K562 (cell line): ENCODE results near the gene SLC25A18.

Experiments
- CAMTA2 ChIP-seq: fragments of 250-450 bp; sonication (Bioruptor Pico); conservative IDR thresholded peaks from 2 replicates; pipeline ENCODE4 v1.5.1; 2022
- TAF7 ChIP-seq: fragments of 450-650 bp; IDR thresholded peaks from 2 replicates; pipeline ENCODE4 v1.6.1; 2016; ENCODE audit warnings: missing genetic modification characterization, missing compliant biosample characterization
- XRCC4 ChIP-seq: IDR thresholded peaks from one replicate; pipeline ENCODE4 v1.6.1; 2011; ENCODE audit not compliant: insufficient read depth, insufficient read length; ENCODE audit errors: extremely low read depth
- ZSCAN29 ChIP-seq: fragments of 450-650 bp; IDR thresholded peaks from 2 replicates; pipeline ENCODE4 v1.6.1; 2017

DNA sequence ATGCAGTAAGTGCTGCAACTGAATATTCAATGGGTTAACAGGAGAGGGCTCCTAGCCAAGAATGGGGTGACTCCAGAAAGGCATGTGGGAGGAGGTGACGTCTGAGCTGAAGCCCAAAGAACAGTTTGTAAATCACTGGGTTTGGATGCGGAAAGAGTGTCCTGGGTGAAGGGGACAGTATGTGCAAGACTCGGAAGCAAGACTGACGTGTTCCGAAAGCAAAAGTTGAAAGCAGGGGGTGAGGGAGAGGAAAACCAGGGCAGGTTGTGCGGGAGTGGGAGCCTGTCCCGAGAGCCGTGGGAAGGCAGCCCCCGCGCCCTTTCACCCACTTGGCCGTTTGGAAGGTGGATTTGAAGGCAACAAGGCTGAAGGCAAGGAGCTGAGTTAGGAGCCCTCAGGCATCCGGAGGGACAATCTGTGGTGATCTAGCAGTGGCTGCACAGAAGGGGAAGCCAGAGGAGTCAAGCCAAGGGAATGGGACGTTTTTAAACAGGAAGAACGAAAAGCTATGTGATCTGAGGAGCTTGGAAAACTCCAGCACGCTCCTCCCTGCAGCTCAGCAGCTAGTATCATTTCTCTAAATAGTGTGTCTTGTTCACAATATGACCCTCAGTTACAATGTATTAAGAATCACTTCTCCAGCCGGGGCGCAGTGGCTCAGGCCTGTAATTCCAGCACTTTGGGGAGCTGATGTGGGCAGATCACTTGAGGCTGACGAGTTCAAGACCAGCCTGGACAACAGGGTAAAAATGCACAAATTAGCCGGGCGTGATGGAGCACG, 7.7 kb downstream of the SLC25A18 start:
- TF ChIP-seq ZSCAN29 (no peak), TAF7 (tag) (no peak), XRCC4 (no peak), CAMTA2 (CRISPR knock-in tag) (no peak)
